Ishikawa (cell line): ENCODE data around the gene KLHDC7A.

Experiments
- CEBPB ChIP-seq: IDR thresholded peaks from 2 replicates; pipeline ENCODE4 v1.6.1; 2012
- CREB1 ChIP-seq: IDR thresholded peaks from 2 replicates; pipeline ENCODE4 v1.6.1; 2012; ENCODE audit warnings: low read depth
- EGR1 ChIP-seq: IDR thresholded peaks from 2 replicates; pipeline ENCODE4 v1.6.1; 2012
- EP300 ChIP-seq: IDR thresholded peaks from 2 replicates; pipeline ENCODE4 v1.6.1; 2012; ENCODE audit warnings: borderline replicate concordance
- FOXM1 ChIP-seq: IDR thresholded peaks from 2 replicates; pipeline ENCODE4 v1.6.1; 2012; ENCODE audit warnings: low read depth, borderline replicate concordance
- NFIC ChIP-seq: IDR thresholded peaks from 2 replicates; pipeline ENCODE4 v1.6.1; 2012
- RAD21 ChIP-seq: IDR thresholded peaks from 2 replicates; pipeline ENCODE4 v1.6.1; 2012; ENCODE audit warnings: low read depth
- REST ChIP-seq: IDR thresholded peaks from 2 replicates; pipeline ENCODE4 v1.6.1; 2012; ENCODE audit warnings: low read depth, mild to moderate bottlenecking
- TAF1 ChIP-seq: IDR thresholded peaks from 2 replicates; pipeline ENCODE4 v1.6.1; 2012; ENCODE audit warnings: low read depth, mild to moderate bottlenecking
- TCF12 ChIP-seq: IDR thresholded peaks from 2 replicates; pipeline ENCODE4 v1.6.1; 2012; ENCODE audit warnings: low read depth
- TEAD4 ChIP-seq: IDR thresholded peaks from 2 replicates; pipeline ENCODE4 v1.6.1; 2012
- USF1 ChIP-seq: IDR thresholded peaks from 2 replicates; pipeline ENCODE4 v1.6.1; 2012
- YY1 ChIP-seq: IDR thresholded peaks from 2 replicates; pipeline ENCODE4 v1.6.1; 2012; ENCODE audit warnings: low read depth
- ZBTB7A ChIP-seq: IDR thresholded peaks from 2 replicates; pipeline ENCODE4 v1.6.1; 2012; ENCODE audit warnings: low read depth
- TF ChIP-seq, protein P1 (sequence below): IDR thresholded peaks from 2 replicates; pipeline ENCODE4 v1.6.1; 2012

The KLHDC7A gene

GRCh38 chr1:18473195-18473815 lies 7.4 kb upstream of the KLHDC7A start:
- no peak for TF ChIP-seq TEAD4
- no peak for TF ChIP-seq CREB1
- TF ChIP-seq ZBTB7A, result no peak
- TF ChIP-seq CEBPB, result no peak
- no peak for TF ChIP-seq YY1
- TF ChIP-seq, protein P1, sequence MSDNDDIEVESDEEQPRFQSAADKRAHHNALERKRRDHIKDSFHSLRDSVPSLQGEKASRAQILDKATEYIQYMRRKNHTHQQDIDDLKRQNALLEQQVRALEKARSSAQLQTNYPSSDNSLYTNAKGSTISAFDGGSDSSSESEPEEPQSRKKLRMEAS, result no peak
- no peak for TF ChIP-seq EGR1
- no peak for TF ChIP-seq USF1
- no peak for TF ChIP-seq EP300

GRCh38 chr1:18474559-18475175 lies 6.1 kb upstream of the KLHDC7A start:
- TF ChIP-seq YY1 (no peak), TCF12 (no peak), CEBPB (no peak), TEAD4 (no peak), EP300 (no peak), USF1 (no peak), EGR1 (no peak), CREB1 (no peak), TAF1 (no peak), ZBTB7A (no peak), FOXM1 (no peak), RAD21 (no peak), NFIC (no peak)
- TF ChIP-seq, protein P1, result no peak

GRCh38 chr1:18475234-18475905 lies 5.4 kb upstream of the KLHDC7A start:
- TF ChIP-seq RAD21, result no peak
- no peak for TF ChIP-seq ZBTB7A
- TF ChIP-seq CREB1, result no peak
- no peak for TF ChIP-seq FOXM1
- no peak for TF ChIP-seq NFIC
- TF ChIP-seq EGR1, result no peak
- TF ChIP-seq TEAD4, result no peak
- TF ChIP-seq REST, result no peak
- TF ChIP-seq TAF1, result no peak
- no peak for TF ChIP-seq TCF12
- no peak for TF ChIP-seq CEBPB
- TF ChIP-seq, protein P1, result no peak
- TF ChIP-seq EP300, result no peak
- no peak for TF ChIP-seq YY1
- no peak for TF ChIP-seq USF1

- TF ChIP-seq YY1 (no peak), EP300 (no peak), CREB1 (no peak), TEAD4 (no peak), ZBTB7A (no peak), TCF12 (no peak), RAD21 (no peak), REST (no peak), FOXM1 (no peak), USF1 (no peak), TAF1 (no peak), NFIC (no peak), EGR1 (no peak), CEBPB (no peak)
- TF ChIP-seq, protein P1, result no peak
Measured at GRCh38 chr1:18479454-18479853, 1.3 kb upstream of the KLHDC7A start.
